ENCODE data around the gene LENEP.
A peak's percentile ranks its signal among the peaks of the same experiment; 100 is the strongest.

LENEP gene

GRCh38 chr1:155003227-155003765 is 9.9 kb downstream of the LENEP start:
- peak overlapping the region; percentile 71 for H3K9ac ChIP-seq (ENCODE audit: low read length)
- H3K4me1 ChIP-seq (ENCODE audit: insufficient read depth, low read length): peaks cover 50% of the 10 kb centered on the region
- no peaks in the 10 kb centered on the region for H3K27me3 ChIP-seq (ENCODE audit: control insufficient read depth in 1 of 2, insufficient read depth in 2 of 2, low read length in 2 of 2)
- no peaks in the 10 kb centered on the region for H3K9me3 ChIP-seq (ENCODE audit: low read length)
- H3K27ac ChIP-seq (ENCODE audit: low read depth, low read length): peak overlapping the region; percentile 97
- H3K4me3 ChIP-seq (ENCODE audit: low read depth in 1 of 2, low read length in 2 of 2): peak overlapping the region; percentile 34 to 90
- no peaks in the 10 kb centered on the region for H3K36me3 ChIP-seq (ENCODE audit: insufficient read depth, low read length)

DNA sequence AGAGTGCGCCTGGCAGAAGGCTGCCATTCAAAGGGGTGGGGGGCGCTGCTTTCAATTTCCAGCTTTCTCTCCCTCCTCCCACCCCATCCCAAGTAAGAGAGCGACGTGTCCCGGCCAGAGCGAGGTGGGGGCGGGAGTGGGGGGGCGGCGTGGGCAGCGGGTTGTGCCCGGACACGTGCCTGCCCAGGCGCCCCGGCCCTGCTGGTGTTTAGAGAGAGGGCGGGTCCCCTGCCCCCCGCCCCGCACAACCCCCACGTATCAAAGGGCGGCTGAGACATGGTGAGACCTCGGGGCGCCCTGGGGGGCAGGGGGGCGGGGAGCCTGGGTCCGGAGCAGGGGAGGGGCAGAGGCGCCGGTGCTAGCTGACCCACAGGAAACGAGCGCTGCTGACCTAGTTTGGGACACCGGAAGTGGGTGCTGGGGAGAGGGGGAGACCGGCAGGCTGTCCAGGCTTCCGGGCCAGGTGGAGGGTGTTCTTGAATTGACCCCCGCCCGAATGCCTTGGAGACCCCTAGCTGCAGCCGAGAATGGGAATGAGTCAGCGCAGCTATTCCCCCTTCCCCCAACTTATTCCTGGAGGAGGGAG is 10.5 kb downstream of the LENEP start:
- peak overlapping the region; percentile 71 for H3K9ac ChIP-seq (ENCODE audit: low read length)
- H3K27ac ChIP-seq (ENCODE audit: low read depth, low read length): peak overlapping the region; percentile 97
- H3K36me3 ChIP-seq (ENCODE audit: insufficient read depth, low read length): no peaks in the 10 kb centered on the region
- H3K4me3 ChIP-seq (ENCODE audit: low read depth in 1 of 2, low read length in 2 of 2): peak overlapping the region; percentile 34 to 90
- no peaks in the 10 kb centered on the region for H3K9me3 ChIP-seq (ENCODE audit: low read length)
- peaks cover 56% of the 10 kb centered on the region for H3K4me1 ChIP-seq (ENCODE audit: insufficient read depth, low read length)
- no peaks in the 10 kb centered on the region for H3K27me3 ChIP-seq (ENCODE audit: control insufficient read depth in 1 of 2, insufficient read depth in 2 of 2, low read length in 2 of 2)

DNA sequence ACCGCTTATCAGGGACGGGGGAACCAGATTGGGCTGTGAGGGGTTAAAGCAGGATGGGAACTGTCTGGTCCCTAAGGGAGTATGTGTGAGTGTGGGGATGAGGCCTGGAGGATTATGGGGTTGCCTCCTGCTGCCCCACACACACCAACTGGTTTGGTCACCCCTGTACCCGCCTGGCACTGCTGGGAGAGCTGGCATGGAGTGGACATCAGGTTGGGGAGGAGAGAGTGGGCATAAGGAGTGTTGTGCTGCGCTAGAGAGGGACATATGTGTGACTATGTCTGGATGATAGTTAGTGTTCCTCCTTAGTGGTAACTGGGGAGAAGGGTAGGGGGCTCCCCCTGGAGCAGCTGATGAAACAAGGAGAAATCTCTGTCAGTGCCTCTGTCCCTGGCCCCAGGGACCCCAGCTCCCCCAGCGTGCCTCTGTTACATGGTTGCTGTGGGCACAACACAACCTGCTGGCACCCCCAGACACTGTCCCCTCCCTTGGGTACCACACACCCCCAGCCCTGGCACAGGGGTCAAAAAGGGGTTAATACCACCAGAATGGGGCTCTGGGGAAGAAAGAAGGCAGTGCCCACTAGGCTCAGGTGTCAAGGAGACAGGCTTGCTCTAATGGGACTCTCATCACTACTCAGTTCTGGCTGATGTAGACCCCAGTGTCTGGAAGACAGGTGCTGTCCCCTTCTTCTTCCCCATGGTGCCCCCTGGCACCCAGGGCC is 11.1 kb downstream of the LENEP start:
- H3K4me3 ChIP-seq (ENCODE audit: low read depth in 1 of 2, low read length in 2 of 2): peak overlapping the region; percentile 34 to 90

GRCh38 chr1:155005076-155006011 is 12.0 kb downstream of the LENEP start:
- Histone ChIP-seq H3K27ac (ENCODE audit: low read depth, low read length) (peak overlapping the region; percentile 97), H3K4me1 (ENCODE audit: insufficient read depth, low read length) (peaks cover 50% of the 10 kb centered on the region), H3K36me3 (ENCODE audit: insufficient read depth, low read length) (no peaks in the 10 kb centered on the region), H3K27me3 (ENCODE audit: control insufficient read depth in 1 of 2, insufficient read depth in 2 of 2, low read length in 2 of 2) (no peaks in the 10 kb centered on the region), H3K4me3 (ENCODE audit: low read depth in 1 of 2, low read length in 2 of 2) (peak overlapping the region in 1 of 2 donors; percentile 90), H3K9me3 (ENCODE audit: low read length) (no peaks in the 10 kb centered on the region), H3K9ac (ENCODE audit: low read length) (peak overlapping the region; percentile 71)

More for the DNA sequence above, 11.1 kb downstream of the LENEP start:
- H3K9me3 ChIP-seq (ENCODE audit: low read length): no peaks in the 10 kb centered on the region
- peak overlapping the region; percentile 97 for H3K27ac ChIP-seq (ENCODE audit: low read depth, low read length)
- no peaks in the 10 kb centered on the region for H3K36me3 ChIP-seq (ENCODE audit: insufficient read depth, low read length)
- peak overlapping the region; percentile 71 for H3K9ac ChIP-seq (ENCODE audit: low read length)
- H3K27me3 ChIP-seq (ENCODE audit: control insufficient read depth in 1 of 2, insufficient read depth in 2 of 2, low read length in 2 of 2): no peaks in the 10 kb centered on the region
- H3K4me1 ChIP-seq (ENCODE audit: insufficient read depth, low read length): peaks cover 56% of the 10 kb centered on the region

DNA sequence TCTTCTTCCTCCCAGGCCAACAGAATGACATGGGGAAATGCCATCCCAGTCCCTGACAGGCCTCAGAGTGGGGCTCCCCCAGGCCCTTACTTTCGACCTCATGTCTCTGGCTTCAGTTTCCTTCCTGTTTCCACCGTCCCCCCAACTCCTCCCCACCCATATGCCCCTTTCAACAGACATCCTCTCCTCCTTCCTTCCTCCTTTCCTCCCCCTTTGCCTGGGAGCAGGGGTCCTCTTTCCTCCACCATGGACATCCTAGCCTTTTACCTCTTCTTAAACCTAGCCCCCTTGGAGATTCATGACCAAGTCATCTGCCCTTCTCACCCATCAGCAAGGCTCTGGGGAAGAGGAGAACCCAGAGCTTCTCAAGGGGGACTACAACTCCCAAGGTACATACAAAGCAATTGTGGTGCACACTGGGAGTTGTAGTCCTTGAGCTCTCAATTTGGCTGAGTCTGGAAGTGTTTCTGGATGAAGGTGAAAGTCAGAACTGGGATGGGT is 13.3 kb downstream of the LENEP start:
- H3K27ac ChIP-seq (ENCODE audit: low read depth, low read length): peak overlapping the region; percentile 97
- no peaks in the 10 kb centered on the region for H3K36me3 ChIP-seq (ENCODE audit: insufficient read depth, low read length)
- H3K4me1 ChIP-seq (ENCODE audit: insufficient read depth, low read length): peaks cover 63% of the 10 kb centered on the region
- H3K9me3 ChIP-seq (ENCODE audit: low read length): no peaks in the 10 kb centered on the region
- peak overlapping the region in 1 of 2 donors; percentile 50 for H3K4me3 ChIP-seq (ENCODE audit: low read depth in 1 of 2, low read length in 2 of 2)
- H3K9ac ChIP-seq (ENCODE audit: low read length): peak overlapping the region; percentile 14
- H3K27me3 ChIP-seq (ENCODE audit: control insufficient read depth in 1 of 2, insufficient read depth in 2 of 2, low read length in 2 of 2): no peaks in the 10 kb centered on the region

DNA sequence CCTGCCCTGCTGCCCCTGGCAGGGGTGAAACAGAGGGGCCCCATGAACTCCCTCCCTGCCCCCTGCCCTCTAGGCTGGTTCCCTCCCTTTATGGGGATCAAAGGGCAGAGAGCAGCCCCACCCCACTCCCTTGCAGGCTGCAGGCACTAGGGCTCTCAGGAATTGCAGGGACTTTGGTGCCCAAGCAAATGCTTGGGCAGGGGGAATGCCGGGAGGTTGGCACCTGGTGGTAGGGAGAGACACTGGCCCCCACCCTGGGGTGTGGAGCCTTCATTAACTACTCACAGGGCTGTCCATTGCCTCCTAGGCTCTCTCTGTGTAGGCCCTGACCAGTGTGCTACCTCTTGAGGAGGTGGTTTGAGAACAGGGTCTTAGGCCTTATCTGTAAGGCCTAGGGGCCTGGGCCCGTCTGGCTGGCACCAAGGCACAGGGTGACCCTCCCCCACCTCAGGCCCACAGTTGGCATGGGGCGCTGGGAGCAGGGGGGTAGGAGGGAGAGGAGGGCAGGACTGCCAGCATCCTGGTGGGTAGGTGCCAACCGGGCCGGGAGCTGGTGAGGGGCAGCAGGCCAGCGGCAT is 14.0 kb downstream of the LENEP start:
- Histone ChIP-seq H3K36me3 (ENCODE audit: insufficient read depth, low read length) (no peaks in the 10 kb centered on the region), H3K9ac (ENCODE audit: low read length) (no peak overlapping the region), H3K4me1 (ENCODE audit: insufficient read depth, low read length) (peaks cover 70% of the 10 kb centered on the region), H3K9me3 (ENCODE audit: low read length) (no peaks in the 10 kb centered on the region), H3K4me3 (ENCODE audit: low read depth in 1 of 2, low read length in 2 of 2) (peak overlapping the region in 1 of 2 donors; percentile 50), H3K27ac (ENCODE audit: low read depth, low read length) (peak overlapping the region; percentile 97), H3K27me3 (ENCODE audit: control insufficient read depth in 1 of 2, insufficient read depth in 2 of 2, low read length in 2 of 2) (no peaks in the 10 kb centered on the region)

DNA sequence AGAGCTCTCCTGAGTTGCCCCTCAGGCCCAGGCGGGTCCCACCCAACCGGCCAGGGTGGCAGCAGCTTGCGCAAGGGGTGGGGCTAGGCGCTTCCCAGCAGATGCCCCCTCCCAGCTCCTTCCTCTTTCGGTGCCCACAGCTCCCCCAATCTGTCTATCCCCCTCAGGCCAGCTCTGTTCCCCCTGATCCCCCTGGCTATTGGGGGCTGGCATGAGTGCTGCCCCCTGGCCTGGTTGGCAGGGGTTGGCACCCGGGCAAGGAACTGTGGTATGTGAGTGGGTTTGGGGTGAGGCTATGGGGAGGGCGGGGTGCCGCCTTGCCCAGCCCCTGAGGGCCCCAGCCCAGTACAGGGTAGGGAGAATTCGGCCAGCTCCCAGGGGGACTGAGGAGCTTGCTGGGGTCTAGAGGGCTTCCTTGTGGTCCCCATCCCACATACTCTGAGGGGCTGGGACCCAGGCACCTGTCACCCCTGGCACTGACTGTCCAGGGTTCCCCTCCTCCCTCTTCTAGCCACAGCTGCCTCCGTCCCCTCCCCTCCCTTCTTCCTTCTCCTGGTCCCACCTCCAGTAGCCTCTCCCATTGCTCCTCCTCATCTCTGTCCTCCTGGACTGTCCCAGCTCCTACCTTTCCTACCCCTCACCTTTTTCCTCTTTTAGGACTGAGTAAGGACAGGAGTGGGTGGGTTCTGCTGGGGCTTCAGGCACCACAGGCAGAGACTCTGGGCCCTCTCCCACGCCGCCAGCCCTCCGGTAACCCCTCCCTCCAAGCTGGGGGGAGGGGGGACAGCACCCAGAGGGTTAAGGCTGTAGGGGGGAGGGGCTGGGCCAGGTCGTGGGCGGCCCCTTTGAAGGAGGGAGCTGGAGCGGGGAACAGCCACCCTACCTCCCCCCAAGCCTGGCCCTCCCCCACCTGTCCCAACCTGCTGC is 14.9 kb downstream of the LENEP start:
- Histone ChIP-seq H3K27ac (ENCODE audit: low read depth, low read length) (peak overlapping the region; percentile 97), H3K4me1 (ENCODE audit: insufficient read depth, low read length) (peaks cover 75% of the 10 kb centered on the region), H3K9ac (ENCODE audit: low read length) (no peak overlapping the region), H3K4me3 (ENCODE audit: low read depth in 1 of 2, low read length in 2 of 2) (peak overlapping the region in 1 of 2 donors; percentile 50), H3K9me3 (ENCODE audit: low read length) (no peaks in the 10 kb centered on the region), H3K27me3 (ENCODE audit: control insufficient read depth in 1 of 2, insufficient read depth in 2 of 2, low read length in 2 of 2) (no peaks in the 10 kb centered on the region), H3K36me3 (ENCODE audit: insufficient read depth, low read length) (no peaks in the 10 kb centered on the region)

DNA sequence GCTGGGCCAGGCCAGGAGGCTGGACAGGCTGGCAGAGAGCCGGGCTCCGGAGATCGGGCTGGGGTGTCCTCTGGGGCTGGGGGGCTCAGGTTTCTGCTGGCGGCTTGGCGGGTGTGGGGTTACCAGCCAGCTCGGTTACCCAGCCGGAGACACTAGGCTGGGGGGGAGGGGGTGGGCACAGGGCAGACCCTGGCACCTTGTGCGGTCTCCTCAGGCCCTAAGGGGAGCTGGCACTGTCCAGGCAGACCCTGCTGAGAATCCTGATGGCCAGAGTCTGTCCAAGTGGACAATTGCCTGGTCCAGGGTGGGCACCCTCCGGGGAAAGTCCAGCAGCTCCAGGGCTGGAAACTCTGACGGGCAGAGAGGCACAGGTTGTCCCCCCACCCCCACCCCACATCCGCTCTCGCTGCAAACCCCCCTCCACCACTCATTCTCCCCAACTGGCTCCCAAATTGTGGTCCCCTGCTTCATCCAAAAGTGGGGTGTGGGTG is 15.9 kb downstream of the LENEP start:
- Histone ChIP-seq H3K36me3 (ENCODE audit: insufficient read depth, low read length) (peaks cover 5% of the 10 kb centered on the region), H3K27me3 (ENCODE audit: control insufficient read depth in 1 of 2, insufficient read depth in 2 of 2, low read length in 2 of 2) (no peaks in the 10 kb centered on the region), H3K4me1 (ENCODE audit: insufficient read depth, low read length) (peaks cover 72% of the 10 kb centered on the region), H3K4me3 (ENCODE audit: low read depth in 1 of 2, low read length in 2 of 2) (no peak overlapping the region), H3K27ac (ENCODE audit: low read depth, low read length) (peak overlapping the region; percentile 97), H3K9me3 (ENCODE audit: low read length) (no peaks in the 10 kb centered on the region), H3K9ac (ENCODE audit: low read length) (no peak overlapping the region)

- no peak overlapping the region for H3K9ac ChIP-seq (ENCODE audit: low read length)
Measured at GRCh38 chr1:155009742-155010141, 16.4 kb downstream of the LENEP start.

More at GRCh38 chr1:155009742-155010141, 16.4 kb downstream of the LENEP start:
- Histone ChIP-seq H3K4me1 (ENCODE audit: insufficient read depth, low read length) (peaks cover 67% of the 10 kb centered on the region), H3K9me3 (ENCODE audit: low read length) (no peaks in the 10 kb centered on the region), H3K27ac (ENCODE audit: low read depth, low read length) (no peak overlapping the region), H3K27me3 (ENCODE audit: control insufficient read depth in 1 of 2, insufficient read depth in 2 of 2, low read length in 2 of 2) (no peaks in the 10 kb centered on the region), H3K36me3 (ENCODE audit: insufficient read depth, low read length) (peaks cover 10% of the 10 kb centered on the region), H3K4me3 (ENCODE audit: low read depth in 1 of 2, low read length in 2 of 2) (no peak overlapping the region)

Data from muscle layer of colon (tissue), 2 donors.